Epithelial cell of prostate (primary cell): ENCODE data around the gene THOC6.
"Not testable (repeated sequence)": the region's sequence is repeated elsewhere in the genome, so short reads cannot be mapped to it uniquely, and the experiment has no call there.

Experiments
- DNase-seq: peaks from one replicate; pipeline ENCODE4 v3.0.0-alpha.2; 2011; ENCODE audit warnings: low read depth, low spot score
- H3K27ac ChIP-seq: fragments of 450-650 bp; 2 replicates; pipeline ENCODE4 v1.5.1; 2017; ENCODE audit warnings: mild to moderate bottlenecking

Gene THOC6

GRCh38 chr16:3065742-3066439 is 42.1 kb downstream of the THOC6 start:
- H3K27ac ChIP-seq, result no peak overlapping the region
- no peak for DNase-seq

GRCh38 chr16:3066440-3066748 is 42.6 kb downstream of the THOC6 start:
- H3K27ac ChIP-seq, result no peak overlapping the region
- DNase-seq, result no peak

GRCh38 chr16:3068487-3068886 is 44.7 kb downstream of the THOC6 start:
- DNase-seq, result no peak

GRCh38 chr16:3069146-3069545 is 45.3 kb downstream of the THOC6 start:
- not testable (repeated sequence) for DNase-seq, H3K27ac ChIP-seq

More at GRCh38 chr16:3068487-3068886, 44.7 kb downstream of the THOC6 start:
- H3K27ac ChIP-seq, result no peak overlapping the region

GRCh38 chr16:3070608-3071111 is 46.8 kb downstream of the THOC6 start:
- no peak for DNase-seq
- no peak overlapping the region for H3K27ac ChIP-seq

GRCh38 chr16:3071655-3072054 is 47.8 kb downstream of the THOC6 start:
- no peak for DNase-seq
- no peak overlapping the region for H3K27ac ChIP-seq

- not testable (repeated sequence) for H3K27ac ChIP-seq, DNase-seq
Observed at GRCh38 chr16:3072148-3072547, 48.3 kb downstream of the THOC6 start.

GRCh38 chr16:3072576-3073263 is 48.9 kb downstream of the THOC6 start:
- DNase-seq, result not testable (repeated sequence)

GRCh38 chr16:3073448-3073847 is 49.6 kb downstream of the THOC6 start:
- no peak overlapping the region for H3K27ac ChIP-seq

More at GRCh38 chr16:3072576-3073263, 48.9 kb downstream of the THOC6 start:
- H3K27ac ChIP-seq, result not testable (repeated sequence)

GRCh38 chr16:3074860-3075522 is 51.2 kb downstream of the THOC6 start:
- no peak overlapping the region for H3K27ac ChIP-seq
- no peak for DNase-seq

More at GRCh38 chr16:3073448-3073847, 49.6 kb downstream of the THOC6 start:
- no peak for DNase-seq

GRCh38 chr16:3075523-3075915 is 51.7 kb downstream of the THOC6 start:
- no peak overlapping the region for H3K27ac ChIP-seq
- no peak for DNase-seq

GRCh38 chr16:3075946-3076345 is 52.1 kb downstream of the THOC6 start:
- not testable (repeated sequence) for DNase-seq, H3K27ac ChIP-seq

GRCh38 chr16:3076577-3076976 is 52.7 kb downstream of the THOC6 start:
- DNase-seq, result no peak
- no peak overlapping the region for H3K27ac ChIP-seq
